ENCODE data around the gene ACSM2B.
"Not testable (repeated sequence)": the region's sequence is repeated elsewhere in the genome, so short reads cannot be mapped to it uniquely, and the experiment has no call there.

- not testable (repeated sequence) for TF ChIP-seq ZNF274 (IDR thresholded peaks at IDR 0.05; ENCODE audit: low read depth, low read length); EGR1 (IDR thresholded peaks at IDR 0.05; ENCODE audit: low read depth)
These were observed 13.3 kb upstream of the ACSM2B start for GRCh38 chr16:20589486-20589885.
